GM15510 (cell line): ENCODE measurements around the gene ZNF764.
A peak's percentile ranks its signal among the peaks of the same experiment; 100 is the strongest.

ENCODE experiments used
- POLR2A ChIP-seq: IDR thresholded peaks from 3 replicates; pipeline ENCODE4 v1.6.1; 2011; ENCODE audit warnings: borderline replicate concordance; ENCODE audit not compliant: insufficient read length; ENCODE audit errors: extremely low read depth

The ZNF764 gene

GRCh38 chr16:30557957-30558788 is at the start of gene ZNF764:
Gene ZNF764 (minus strand): TSS chr16:30558374. CDS start chr16:30558182, 192 bp downstream.
- TF ChIP-seq POLR2A, result peak; percentile 76

- no peak for TF ChIP-seq POLR2A
These were observed 47.8 kb upstream of the ZNF764 start for GRCh38 chr16:30606004-30606403.

- TF ChIP-seq POLR2A, result no peak
These were observed 47.0 kb upstream of the ZNF764 start for GRCh38 chr16:30605158-30605557.

- no peak for TF ChIP-seq POLR2A
These were observed 46.3 kb upstream of the ZNF764 start for GRCh38 chr16:30604316-30604947.

- TF ChIP-seq POLR2A, result no peak
These were observed 45.8 kb upstream of the ZNF764 start for GRCh38 chr16:30603945-30604315.

- no peak for TF ChIP-seq POLR2A
These were observed 44.6 kb upstream of the ZNF764 start for GRCh38 chr16:30602616-30603277.

- TF ChIP-seq POLR2A, result no peak
These were observed 43.8 kb upstream of the ZNF764 start for GRCh38 chr16:30601966-30602365.

- no peak for TF ChIP-seq POLR2A
These were observed 42.8 kb upstream of the ZNF764 start for GRCh38 chr16:30600929-30601328.

GRCh38 chr16:30600215-30600614 is 42.0 kb upstream of the ZNF764 start:
- no peak for TF ChIP-seq POLR2A

- no peak for TF ChIP-seq POLR2A
These were observed 34.7 kb upstream of the ZNF764 start for GRCh38 chr16:30592871-30593270.

- no peak for TF ChIP-seq POLR2A
These were observed 30.5 kb upstream of the ZNF764 start for GRCh38 chr16:30588651-30589050.

- peak; percentile 29 for TF ChIP-seq POLR2A
These were observed 27.4 kb upstream of the ZNF764 start, which contains the start of gene ZNF785 for GRCh38 chr16:30585400-30586191. Gene ZNF785 (minus strand): TSS chr16:30585697. CDS start chr16:30585611, 86 bp downstream.

GRCh38 chr16:30585022-30585399 is 26.8 kb upstream of the ZNF764 start:
- TF ChIP-seq POLR2A, result peak; percentile 23

- TF ChIP-seq POLR2A, result no peak
These were observed 24.6 kb upstream of the ZNF764 start for GRCh38 chr16:30582611-30583340.
